ENCODE results near the gene CPED1. TPM values are rescaled to one million over a fixed set of nuclear protein-coding genes. Genes with fewer than 3 reads are reported as not detected.
"Not testable (repeated sequence)": the region's sequence is repeated elsewhere in the genome, so short reads cannot be mapped to it uniquely, and the experiment has no call there.

The CPED1 gene
- polyA plus RNA-seq, 4 donors: 32.0 to 44.4 (median 38.7) TPM

- no peak for DNase-seq (ENCODE audit: low read depth in 4 of 4, low spot score in 2 of 4)
Observed at GRCh38 chr7:121300685-121301420, 312.3 kb downstream of the CPED1 start.

- DNase-seq (ENCODE audit: low read depth in 4 of 4, low spot score in 2 of 4): no peak
Observed at GRCh38 chr7:121301446-121302213, 313.1 kb downstream of the CPED1 start.

- DNase-seq (ENCODE audit: low read depth in 4 of 4, low spot score in 2 of 4): no peak
Observed at GRCh38 chr7:121302214-121302745, 313.8 kb downstream of the CPED1 start.

GRCh38 chr7:121303422-121304101 lies 315.1 kb downstream of the CPED1 start:
- no peak for DNase-seq (ENCODE audit: low read depth in 4 of 4, low spot score in 2 of 4)

- no peak for DNase-seq (ENCODE audit: low read depth in 4 of 4, low spot score in 2 of 4)
Observed at GRCh38 chr7:121304102-121304658, 315.7 kb downstream of the CPED1 start.

- no peak for DNase-seq (ENCODE audit: low read depth in 4 of 4, low spot score in 2 of 4)
Observed at GRCh38 chr7:121305109-121305508, 316.6 kb downstream of the CPED1 start.

GRCh38 chr7:121306565-121306964 lies 318.1 kb downstream of the CPED1 start:
- DNase-seq (ENCODE audit: low read depth in 4 of 4, low spot score in 2 of 4): no peak

GRCh38 chr7:121307021-121307574 lies 318.6 kb downstream of the CPED1 start:
- DNase-seq (ENCODE audit: low read depth in 4 of 4, low spot score in 2 of 4): no peak

- DNase-seq (ENCODE audit: low read depth in 4 of 4, low spot score in 2 of 4): no peak
Observed at GRCh38 chr7:121313220-121313792, 324.8 kb downstream of the CPED1 start.

GRCh38 chr7:121313793-121314676 lies 325.5 kb downstream of the CPED1 start:
- no peak for DNase-seq (ENCODE audit: low read depth in 4 of 4, low spot score in 2 of 4)

- DNase-seq (ENCODE audit: low read depth in 4 of 4, low spot score in 2 of 4): not testable (repeated sequence)
Observed at GRCh38 chr7:121315170-121315569, 326.7 kb downstream of the CPED1 start.

- no peak for DNase-seq (ENCODE audit: low read depth in 4 of 4, low spot score in 2 of 4)
Observed at GRCh38 chr7:121322460-121322859, 333.9 kb downstream of the CPED1 start.

- no peak for DNase-seq (ENCODE audit: low read depth in 4 of 4, low spot score in 2 of 4)
Observed at GRCh38 chr7:121323515-121324302, 335.2 kb downstream of the CPED1 start.

GRCh38 chr7:121327671-121328070 lies 339.2 kb downstream of the CPED1 start:
- DNase-seq (ENCODE audit: low read depth in 4 of 4, low spot score in 2 of 4): no peak

- no peak for DNase-seq (ENCODE audit: low read depth in 4 of 4, low spot score in 2 of 4)
Observed at GRCh38 chr7:121328508-121329190, 340.1 kb downstream of the CPED1 start, which contains the start of gene WNT16. TSS of gene WNT16 (plus strand) at chr7:121329000. CDS start at chr7:121329293, 293 bp downstream.

- DNase-seq (ENCODE audit: low read depth in 4 of 4, low spot score in 2 of 4): no peak
Observed at GRCh38 chr7:121329191-121330052, 340.9 kb downstream of the CPED1 start.

Measured in left renal cortex interstitium (tissue), 4 donors.